ENCODE data around the gene SUN2.

The SUN2 gene

DNA sequence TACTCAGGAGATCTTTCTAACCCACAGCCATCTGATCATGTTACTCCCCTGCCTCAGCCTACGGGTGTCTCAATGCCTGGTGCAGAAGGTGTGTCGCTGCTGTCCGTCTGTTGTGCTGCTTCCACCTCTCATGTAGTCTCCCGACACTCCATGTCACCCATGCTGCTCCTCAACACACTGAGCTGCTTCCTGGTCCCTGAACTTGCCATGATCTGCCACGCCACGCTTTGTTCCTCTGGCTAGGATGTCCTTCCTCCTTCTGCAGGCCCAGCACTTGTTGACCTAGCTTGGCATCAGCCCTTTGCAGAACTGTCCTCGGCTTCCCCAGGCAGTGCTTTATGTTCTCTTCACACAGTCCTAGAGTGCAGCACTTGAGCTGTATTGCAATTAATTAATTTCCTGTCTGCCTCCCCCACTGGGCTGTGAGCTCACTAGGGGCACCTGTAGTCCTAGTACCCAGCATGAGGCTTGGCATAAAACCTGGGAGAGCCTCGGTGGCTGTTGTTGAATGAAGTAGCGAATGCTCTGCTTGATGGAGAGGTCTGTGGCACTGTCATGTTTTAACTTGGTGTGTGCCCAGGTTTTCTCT is 40.5 kb downstream of the SUN2 start:
- no peak for DNase-seq

DNA sequence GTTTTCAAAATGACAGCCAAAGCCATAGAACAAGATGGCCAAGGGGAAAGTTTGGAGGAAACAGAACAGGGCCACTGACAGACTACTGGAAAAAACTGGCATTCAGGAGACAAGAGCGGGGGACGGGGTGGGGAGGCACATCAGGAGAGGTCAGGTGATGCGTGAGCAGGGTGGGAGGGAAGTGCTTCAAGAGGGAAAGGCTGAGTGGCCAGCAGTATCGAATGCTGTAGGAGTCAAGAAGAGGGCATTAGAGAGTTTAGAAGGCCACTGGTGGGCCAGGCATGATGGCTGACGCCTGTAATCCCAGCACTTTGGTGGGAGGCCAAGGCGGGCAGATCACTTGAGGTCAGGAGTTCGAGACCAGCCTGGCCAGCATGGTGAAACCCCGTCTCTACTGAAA is 41.9 kb downstream of the SUN2 start:
- DNase-seq: no peak

DNA sequence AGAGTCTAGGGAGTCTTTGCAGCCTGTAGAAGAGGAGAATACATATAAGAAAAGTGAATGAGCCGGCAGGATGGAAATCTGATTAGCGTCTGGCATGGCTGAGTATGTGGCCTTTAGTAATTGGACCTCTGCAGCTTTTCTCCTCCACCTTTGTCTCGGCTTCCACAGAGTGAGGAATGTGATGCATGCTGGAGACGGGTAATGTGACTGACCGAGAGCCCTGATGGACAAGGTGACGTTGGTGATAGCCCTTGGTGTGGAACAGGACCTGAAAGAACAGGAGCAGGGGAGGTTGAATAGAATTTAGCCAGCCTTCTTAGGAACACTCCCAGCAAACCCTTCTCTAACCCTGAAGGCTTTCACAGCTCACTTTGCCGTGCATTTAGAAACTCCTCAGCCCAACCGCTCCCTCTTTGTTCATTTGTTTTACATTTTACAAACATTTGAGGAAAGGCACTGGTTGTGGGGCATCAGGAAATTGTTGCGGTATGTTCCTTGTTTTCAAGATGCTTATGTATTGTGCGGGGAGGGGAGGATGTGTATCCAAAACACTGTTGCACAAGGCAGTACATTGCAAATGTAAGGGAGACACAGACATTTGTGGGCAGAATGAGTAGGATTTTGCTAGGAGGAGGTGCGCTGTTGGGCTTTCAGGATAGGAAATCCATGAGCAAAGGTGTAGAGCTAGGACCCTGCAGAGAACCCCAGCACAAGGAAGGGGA is 43.2 kb downstream of the SUN2 start:
- DNase-seq: no peak

DNA sequence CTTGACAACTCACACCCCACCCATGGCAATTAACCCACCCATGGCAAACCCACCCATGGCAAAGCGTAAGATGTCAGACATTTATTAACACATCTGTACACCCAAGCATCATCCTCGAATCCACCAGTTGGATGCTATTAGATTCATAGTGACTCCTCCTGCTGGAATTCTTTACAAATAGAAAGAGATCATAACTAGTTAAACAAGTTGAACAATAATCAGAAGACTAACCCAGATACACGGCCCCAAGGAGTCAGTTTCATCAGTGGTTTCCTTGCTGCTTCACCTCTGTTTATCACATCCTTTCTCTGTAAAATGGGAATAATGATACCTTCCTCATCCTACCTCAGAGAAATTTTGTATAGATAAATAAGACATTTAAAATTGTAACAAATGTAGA is 44.9 kb downstream of the SUN2 start:
- no peak for DNase-seq

DNA sequence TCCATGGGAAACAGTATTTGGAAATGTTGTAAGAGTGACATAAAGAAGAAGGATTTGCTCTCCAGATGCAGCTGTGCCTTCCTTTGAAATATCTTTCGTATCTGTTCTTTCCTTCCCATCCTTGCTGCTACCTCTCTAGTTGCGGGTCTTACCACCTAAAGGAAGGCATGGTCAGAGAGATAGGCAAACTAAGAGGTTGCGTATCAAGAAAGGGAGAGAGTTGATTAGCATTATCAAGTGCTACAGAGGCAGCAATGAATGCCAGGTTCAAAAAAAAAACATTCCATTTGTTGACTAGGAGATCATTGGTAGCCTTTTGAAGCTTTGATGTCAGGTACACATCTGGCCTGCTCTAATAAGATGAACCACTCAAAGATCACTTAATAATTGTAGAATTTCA is 45.4 kb downstream of the SUN2 start:
- no peak for DNase-seq

DNA sequence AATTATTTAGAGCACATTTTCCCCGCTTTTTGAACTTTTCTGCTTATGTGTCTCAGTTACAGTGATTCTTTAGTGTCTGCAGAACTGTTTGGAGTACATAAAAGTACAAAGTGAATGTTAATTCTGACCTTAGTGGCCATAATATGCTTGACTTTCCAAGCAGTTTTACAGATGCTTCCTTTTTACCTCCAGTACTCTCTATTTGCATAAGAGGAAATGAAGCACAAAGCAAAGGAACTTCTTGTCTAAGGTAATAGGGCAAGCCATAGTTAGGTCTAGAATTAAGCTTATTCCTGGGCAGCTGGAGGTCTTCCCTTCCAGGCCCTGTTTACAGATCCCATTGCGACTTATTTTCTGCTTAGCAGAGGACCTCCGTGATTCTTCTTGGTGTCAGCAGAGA is 46.5 kb downstream of the SUN2 start:
- no peak for DNase-seq

DNA sequence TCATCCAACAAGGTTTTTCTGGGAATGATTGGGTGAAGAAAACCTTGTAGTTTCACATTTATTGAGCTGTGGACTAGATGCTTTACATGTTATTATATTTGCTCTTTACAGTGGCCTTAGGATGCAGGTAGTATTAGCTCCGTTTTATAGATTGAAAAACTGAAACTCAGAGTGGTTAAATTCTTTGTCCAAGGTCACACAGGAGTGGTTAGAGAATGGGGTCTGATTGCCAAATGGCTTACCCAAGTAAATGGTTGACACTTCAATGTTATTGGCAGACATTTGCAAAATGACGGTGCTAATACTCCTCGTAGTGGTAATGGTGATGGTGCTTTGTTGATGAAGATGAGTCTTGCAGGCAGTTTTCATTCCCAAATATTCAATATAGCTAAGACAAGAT is 47.8 kb downstream of the SUN2 start:
- no peak for DNase-seq

DNA sequence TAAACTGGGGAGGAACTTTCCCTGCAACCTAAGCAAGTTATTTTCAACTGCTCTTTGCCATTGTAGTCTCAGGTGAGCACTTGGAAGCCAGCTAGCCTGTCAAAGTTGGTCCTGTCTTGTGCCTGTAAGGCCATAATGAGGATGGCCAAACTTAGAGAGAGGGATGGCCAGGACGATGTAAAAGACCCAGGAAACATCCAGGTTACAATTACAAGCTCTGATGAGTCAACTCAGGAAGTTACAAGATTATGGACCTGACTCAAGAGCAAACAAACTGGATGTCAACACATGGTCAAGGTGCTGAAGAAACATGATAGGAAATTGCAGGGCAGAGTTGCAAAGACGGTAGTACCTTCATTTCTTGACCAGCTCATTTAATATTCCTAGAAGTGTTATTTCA is 48.5 kb downstream of the SUN2 start:
- DNase-seq: no peak

DNA sequence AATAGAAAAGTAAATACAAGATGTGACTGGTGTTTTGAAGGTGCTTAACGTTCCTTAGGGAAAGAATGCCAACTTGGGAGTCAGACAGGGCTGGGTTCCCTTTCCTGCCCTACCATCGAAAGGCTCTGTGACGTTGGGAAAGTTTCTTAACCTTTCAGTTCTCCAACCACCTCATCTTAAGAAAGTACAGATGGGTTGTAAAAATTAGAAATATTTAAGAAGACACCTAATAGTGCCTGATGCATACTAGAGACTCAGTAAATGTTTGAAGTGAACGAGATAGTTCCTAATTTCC is 49.0 kb downstream of the SUN2 start:
- no peak for DNase-seq

DNA sequence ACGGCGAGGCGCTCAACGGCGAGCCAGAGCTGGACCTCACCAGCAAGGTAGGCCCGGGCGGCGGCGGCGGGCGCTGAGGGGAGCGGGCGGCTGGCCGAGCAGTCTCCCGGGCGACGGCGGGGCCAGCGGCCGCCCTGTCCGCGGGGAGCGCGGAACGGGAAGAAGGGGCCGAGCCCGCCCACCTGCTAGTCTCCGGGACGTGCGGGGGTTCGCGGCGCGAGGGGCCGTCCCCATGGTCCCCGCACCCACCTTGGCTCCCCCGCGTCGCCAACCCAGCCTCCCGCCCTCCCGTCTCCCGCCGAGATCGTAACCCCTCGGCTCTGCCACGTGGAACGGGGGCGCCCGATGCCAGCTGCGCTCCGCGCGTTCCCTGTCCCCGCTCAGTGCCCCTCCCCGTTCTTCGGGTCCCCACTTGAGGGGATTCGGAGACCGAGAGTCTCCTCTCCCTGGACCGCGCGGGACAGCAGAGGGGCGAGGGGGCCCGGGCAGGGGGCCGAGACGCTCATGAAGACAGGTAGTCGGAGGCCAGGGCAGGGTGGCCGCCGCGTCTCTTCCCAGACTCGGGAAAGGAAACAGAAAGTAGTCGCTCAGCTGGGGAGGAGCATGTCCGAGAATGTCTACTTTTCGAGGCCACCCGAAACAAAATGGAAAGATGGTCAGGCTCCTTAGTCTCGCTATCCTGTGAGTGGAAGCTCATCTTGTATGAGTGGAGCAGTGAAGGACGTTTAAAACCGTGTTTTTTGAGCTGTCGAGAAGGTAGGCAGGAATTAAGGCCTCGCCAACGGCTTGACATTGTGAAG is 49.5 kb downstream of the SUN2 start:
- DNase-seq: peak; percentile 48

DNA sequence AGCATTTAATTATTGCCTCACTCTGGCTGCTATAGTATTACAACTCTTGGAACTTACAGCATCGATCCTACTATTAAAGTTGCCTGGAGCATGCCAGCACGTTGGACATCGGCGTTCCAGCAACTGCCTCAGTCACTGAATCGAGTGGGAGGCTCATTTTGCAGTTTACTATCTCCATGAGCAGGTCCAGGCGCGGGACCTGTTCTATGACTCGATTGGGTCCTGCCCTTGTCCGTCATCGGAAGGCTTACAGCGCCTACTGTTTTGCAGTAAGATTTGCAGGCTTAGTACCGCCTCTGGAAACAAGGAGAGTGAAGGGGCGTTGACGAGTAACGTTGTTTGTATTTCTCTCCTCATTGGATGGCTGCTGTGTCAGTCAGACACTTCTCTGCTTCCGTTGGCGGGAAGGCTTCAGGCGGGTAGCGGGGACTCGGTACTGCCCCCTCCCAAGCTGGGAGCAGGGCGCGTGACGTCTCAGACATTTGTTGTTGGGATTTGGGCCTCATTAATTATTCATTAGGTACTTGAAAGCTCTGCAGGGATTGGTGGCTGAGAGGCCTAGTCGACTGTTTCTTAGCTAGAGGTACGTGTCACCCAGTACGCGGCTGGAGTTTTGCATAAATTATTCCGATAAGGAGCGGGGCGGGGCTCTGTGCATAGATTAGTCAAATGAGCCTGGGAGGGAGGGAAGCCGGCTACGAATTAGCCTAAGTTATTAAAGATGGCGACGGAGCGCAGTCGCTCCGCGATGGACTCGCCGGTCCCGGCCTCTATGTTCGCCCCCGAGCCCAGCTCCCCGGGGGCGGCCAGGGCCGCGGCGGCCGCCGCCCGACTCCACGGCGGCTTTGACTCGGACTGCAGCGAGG is 50.3 kb downstream of the SUN2 start, which contains the start of gene GTPBP1:
Gene GTPBP1 (plus strand): TSS at position 710 of the 866 bp plus-strand sequence. CDS start 12 bp downstream, at position 722.
- peak; percentile 100 for DNase-seq

DNA sequence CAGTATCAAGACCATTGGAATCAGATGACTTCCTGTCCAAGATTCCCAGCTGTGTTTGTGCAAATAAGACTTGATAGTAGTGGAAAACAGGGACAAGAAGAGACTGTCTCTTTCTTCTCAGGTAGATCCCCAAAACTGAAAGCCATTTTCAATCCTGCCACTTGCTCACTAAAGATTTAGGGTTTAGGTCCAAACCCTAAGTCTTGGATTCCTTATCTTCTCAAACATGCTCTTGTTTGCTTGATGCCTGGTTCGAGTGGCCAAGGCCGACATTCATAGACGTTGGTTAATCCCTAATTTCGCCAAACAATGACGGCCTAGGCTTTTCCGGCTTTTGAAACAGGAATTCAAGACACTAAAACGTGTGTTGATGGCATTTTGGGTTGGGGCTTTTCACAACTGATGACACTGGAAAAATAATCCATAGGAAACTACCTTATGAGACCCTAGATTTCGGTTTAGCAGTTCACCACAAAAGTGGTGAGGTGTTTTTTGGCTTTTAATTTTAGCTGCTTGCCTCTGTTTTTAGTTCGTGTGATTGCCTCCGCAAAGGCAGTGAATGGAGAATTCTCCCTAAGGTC is 51.1 kb downstream of the SUN2 start:
- DNase-seq: peak; percentile 16

DNA sequence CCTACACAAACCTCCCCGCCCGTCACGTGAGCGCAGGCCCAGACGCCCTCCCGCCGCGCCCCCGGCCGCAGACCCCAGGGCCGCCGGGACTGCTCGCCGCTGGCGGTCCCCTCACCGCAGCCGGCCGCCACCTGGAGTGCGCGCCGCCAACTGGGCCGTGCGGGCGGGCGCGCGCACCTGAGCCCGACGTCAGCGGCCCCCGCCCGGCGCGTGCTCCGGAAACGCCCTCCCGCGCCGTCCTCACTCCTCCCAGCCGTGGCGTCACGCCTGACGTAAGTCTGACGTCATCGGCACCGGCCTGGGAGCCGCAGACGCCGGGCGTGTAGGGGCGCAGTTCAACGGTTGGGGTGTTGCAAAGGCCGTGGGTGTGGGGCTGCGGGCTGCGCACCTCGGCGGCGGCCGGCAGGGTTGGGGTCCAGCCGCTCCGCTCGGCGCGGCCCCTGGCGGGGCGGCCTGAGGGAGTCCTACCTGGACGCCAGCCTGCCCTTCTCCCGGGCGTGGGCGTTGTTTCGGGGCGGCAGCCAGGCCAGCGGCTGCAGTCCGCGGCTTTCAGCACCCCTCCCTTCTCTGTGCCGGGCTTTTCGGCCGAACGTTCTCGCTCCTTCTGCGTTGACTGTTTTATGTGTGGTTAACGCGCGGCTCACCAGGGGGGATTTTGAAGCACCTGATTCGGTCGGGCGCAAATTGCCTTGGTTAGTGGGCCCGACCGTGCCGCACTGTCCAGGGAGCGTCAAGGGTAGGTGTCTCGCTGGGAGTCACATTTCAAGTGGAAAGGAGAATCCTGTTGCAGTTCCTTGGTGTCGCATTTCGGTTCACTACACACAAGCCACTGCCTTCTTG is 54.8 kb downstream of the SUN2 start, which contains the start of gene JOSD1:
Gene JOSD1 (minus strand): TSS at position 155 of the 840 bp plus-strand sequence. CDS start 956 bp downstream, outside the sequence.
- peak; percentile 85 for DNase-seq

DNA sequence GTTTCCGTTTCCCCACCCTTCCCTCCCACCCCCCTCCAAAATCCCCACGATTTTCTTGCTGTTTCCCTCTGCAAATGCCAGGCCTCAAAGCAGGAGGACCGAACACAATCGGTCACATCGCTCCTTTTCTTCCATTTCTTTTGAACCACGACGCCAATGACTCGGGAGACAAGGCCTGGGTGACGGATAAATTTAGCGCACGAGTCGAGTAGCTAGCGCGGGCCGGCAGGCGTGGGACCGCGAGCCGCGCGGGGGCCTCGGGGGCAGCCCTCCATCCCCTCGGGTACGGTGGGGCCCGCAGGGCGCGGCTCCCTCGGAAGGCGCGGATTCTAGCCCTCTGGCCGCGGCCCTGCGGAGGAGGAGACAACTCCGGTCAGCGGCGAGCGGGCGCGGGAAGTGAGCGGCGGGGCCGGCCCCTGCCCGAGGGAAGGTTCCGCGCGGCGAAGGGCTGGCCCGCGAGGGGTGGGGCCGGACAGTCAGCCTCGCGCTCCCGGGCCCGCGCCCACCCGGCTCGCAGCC is 55.5 kb downstream of the SUN2 start:
- no peak for DNase-seq

DNA sequence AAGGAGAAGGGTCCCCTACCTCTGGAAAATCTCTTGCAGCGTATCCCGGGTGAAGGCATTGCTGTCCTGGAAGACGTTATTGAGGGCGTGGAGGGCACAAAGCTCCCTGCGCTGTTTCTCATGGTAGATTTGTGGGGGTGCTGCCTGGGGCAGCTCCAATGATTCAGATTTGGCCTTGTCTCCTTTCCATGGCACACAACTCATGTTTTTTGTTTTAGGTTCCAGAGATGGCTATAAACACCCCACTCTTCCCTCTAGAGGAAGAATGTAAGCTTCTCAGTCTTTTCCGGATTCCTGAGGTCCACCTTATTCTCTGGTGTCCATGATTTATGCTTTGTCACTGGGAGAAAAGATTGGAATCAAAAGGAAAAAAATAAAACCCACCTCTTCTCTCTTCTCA is 56.0 kb downstream of the SUN2 start:
- no peak for DNase-seq

DNA sequence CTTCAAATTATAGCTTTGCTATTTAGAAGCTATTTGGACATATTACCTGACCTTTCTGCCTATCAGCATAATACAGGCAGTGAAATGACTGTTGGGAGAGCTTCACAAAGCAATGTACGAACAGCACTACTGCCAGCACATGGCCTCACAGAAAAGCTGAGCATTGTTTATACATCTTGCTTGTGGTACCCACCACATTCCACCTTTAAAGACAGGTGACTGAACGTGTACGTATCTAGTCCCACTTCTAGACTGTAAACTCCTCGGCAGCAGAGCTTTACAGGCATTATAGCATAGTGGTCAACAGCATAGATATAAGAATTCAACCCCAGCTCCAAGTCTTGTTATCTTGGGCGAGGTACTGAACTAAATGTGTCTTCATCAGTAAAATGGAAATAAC is 56.7 kb downstream of the SUN2 start:
- DNase-seq: no peak

DNA sequence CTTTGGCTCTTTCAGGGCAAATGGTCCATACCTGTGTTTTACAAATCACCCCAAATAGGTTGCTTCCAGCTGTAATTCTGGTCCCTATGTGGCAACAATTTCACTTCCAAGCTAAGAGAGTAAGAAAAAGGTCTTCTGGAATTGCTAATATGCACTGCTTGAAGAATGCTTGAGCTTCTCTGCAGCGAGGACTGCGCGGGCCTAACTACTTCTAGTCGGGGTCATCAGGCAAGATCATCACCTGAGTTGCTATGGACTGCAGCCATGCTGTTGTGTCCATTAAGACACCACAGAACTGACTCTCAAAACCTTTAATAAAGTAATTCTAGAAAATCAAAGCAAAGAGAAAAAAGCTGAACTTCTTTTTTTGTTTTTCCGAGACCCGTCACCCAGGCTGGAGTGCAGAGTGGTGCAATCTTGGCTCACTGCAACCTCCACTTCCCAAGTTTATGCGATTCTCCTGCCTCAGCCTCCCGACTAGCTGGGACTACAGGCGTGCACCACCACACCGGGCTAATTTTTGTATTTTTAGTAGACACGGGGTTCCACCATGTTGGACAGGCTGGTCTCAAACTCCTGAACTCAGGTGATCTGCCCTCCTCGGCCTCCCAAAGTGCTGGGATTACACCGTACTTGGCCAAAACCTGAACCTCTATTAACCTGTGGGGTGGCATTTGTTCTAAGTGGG is 57.2 kb downstream of the SUN2 start:
- DNase-seq: no peak

DNA sequence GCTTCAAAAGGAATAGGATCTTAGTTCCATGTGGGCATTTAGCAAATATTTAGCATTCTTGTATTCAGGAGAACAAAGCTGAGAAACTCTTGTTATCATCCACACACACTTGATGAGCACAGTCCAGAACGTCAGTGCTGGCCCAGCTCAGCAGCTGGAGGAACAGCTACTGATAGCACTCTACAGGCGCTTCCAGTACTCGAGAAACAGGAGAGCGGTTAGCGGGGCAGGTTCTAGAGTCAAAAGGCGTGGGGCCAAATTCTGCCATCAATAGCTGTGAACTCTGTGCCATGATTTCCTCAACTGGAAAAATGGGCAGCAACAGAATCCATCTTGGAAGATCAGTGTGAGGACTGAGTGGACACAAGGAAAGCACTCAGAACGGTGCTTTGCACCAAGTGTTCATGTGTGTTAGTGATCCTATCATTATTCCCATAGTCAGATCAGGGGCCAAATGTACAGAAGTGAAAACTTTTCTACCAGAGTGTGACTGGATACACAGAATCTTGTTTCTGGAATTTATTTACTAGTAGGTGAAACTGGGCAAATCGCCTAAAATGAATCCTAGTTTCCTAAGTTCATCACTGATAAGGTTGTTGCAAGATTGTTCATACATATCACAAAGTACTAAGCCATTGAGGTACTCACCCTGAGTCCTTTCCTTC is 58.2 kb downstream of the SUN2 start:
- no peak for DNase-seq

DNA sequence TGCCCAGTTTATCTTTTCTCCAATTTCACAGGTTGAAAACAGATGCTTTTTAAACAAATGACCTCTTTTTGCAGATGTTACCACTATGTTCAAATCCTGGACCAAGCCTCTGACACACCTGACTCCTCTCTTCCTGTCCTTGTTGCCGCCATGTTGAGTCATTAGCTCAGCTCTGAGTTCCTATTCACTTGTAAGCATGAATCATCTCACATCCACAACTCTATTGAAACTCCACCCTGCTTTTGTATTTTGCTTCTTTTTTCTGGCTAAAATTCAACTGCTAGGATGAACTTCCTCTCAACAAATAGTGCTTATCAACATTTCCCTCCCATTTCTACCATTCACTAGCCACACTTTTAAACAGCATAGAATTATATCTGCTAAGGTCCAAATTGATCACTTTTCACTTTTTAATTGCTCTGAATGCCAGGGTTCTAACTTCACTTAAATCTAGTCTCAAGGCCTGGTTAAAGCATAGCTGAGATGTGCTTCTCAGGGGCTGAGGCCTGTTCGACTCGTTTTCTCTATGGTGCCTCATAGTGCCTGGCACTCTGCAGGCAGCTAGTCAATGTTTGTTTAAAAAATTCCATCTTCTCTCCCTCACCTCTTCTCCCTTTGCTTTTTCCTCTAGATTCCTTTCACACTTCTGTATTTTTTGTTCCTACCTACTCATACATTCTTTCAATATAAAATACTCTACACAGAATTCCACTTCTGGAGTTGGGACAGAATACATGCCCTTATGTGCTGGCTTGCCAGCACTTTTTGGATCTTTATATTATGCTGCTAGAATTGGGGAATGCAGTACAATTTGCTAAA is 59.0 kb downstream of the SUN2 start:
- DNase-seq: no peak

Data from NCI-H146 (cell line).